Activated CD8-positive, alpha-beta memory T cell treated with anti-CD3 and anti-CD28 coated beads for 24 hours (primary cell): ENCODE results near the gene REN.

Experiments used
- DNase-seq: peaks from one replicate; pipeline ENCODE4 v3.0.0-alpha.2; 2020

The REN gene

DNA sequence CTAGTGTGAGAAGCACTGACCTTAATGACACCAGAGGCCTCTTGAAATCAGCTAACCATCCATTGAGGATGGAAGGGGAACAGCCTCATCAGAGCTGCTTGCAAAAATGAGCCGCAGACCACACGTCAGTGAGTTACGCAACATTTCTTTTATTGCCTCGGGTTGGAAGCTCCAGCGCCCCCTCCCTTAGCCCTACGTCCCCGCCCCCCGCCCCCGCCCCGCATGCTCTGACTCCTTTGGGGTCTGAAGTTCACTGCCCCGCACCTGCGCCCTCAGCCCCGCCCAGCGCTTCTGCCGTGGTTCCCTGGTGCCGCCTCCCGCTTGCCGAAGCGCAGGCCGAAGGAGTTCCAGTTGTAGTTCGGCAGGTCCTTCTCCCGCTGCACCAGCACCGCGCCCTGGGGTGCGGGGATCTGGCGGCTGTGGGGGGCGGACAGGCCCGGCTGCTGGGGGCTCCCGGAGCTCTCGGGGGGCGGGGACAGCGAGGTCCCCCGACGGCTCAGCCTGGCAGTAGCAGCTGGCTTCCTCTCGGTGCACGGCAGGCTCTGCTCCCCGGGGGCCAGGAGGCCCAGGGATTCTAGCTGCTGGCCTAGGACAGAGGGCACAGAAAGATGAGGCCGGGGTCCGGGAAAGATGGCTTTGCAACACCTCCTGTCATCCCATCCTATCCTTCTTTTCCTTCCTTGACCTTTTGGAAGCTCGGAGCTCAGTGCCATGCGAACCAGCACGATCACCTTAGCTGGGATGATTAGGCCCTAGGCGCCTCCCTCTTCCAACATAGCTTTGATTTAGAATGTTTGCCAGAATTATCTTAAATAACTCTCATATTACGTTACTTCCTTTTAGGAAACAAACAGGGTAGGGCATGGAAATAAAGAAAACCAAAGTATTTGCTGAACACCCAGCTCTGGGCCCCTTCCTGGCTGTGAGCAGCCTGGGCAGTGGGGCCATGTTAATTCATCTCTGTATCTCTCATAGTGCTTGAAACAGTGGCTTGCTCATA lies 24.4 kb upstream of the REN start:
- peak; percentile 61 for DNase-seq

DNA sequence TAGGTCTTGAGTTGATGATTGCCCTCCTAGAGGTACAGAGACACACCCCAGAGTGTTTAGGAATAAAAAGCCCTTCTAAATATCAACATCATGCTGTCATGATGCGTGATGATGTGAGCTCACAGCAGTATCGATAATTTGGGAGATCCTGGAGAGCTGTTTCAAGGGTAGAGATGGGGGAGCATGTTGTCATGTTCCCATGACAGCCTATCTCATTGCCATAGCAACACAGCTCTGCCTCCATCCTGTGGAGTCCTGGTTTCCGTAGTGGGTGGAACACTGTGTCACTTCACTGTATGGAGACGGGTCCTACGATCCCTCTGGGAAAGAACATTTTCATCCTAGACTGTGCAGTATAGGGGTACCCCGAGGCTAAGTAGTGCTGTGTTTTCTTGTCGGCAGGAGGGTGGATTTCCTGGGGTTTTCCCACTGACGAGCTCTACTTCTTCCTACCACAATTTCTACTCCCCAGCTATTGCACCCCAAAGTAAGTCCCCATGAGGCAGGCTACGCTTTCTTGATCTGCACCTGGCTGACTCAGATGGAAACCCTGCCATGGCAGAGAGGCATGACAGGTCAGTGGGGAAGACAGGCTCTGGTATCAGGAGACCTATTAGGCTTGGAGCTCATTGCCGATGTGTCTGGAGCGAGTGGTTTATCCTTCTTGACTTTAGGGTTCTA lies 23.0 kb upstream of the REN start:
- DNase-seq = no peak

DNA sequence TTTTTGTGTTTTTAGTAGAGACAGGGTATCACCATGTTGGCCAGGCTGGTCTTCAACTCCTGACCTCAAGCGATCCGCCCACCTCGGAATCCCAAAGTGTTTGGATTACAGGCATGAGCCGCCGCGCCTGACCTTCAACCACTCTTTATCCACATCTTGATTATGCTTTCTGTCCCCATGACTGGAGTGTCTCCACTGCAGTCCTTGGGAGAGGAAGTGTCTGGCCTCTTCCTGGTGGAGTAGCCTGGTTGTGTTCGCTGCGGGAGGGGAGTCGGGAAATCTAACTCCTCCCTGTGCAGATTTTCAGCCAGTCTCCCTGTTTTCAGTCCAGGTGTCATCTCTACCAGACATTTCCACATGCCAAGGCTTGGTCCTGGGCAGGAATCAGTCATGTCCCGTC lies 20.5 kb upstream of the REN start:
- no peak for DNase-seq

DNA sequence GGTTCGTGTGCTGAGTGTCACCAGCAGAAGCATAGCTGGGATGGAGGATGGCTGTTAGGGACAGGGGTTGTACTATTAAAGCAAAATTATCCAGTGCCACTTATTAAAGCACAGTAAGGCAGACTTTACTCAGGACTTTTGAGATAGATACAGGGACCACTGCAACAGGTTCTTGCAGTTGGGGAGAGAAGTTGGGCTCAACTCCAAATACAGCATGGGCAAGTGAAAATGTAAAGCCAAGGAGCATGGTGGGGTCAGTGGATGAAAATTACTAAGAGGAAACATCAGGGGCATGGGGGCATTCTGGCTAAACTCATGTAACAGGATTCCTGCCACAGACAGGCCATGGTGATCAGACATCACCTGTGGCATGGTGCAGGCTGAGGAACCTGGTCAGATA lies 15.0 kb upstream of the REN start:
- no peak for DNase-seq

DNA sequence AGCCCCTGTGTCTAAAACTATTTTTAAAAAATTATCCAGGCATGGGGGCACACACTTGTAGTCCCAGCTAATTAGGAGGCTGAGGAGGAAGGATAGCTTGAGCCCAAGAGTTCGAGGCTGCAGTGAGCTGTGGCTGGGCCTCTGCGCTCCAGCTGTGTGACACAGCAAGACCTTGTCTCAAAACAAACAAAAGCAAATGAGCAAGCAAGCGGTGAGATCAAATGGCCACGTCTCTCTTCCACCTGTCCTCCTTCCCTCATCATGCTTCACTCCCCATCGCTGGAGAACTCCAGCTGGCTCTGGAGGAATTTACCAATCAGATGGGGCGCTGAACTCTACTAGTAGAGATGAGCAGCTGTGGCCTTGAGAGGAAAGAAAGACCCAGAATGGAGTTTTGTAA lies 14.0 kb upstream of the REN start:
- no peak for DNase-seq

DNA sequence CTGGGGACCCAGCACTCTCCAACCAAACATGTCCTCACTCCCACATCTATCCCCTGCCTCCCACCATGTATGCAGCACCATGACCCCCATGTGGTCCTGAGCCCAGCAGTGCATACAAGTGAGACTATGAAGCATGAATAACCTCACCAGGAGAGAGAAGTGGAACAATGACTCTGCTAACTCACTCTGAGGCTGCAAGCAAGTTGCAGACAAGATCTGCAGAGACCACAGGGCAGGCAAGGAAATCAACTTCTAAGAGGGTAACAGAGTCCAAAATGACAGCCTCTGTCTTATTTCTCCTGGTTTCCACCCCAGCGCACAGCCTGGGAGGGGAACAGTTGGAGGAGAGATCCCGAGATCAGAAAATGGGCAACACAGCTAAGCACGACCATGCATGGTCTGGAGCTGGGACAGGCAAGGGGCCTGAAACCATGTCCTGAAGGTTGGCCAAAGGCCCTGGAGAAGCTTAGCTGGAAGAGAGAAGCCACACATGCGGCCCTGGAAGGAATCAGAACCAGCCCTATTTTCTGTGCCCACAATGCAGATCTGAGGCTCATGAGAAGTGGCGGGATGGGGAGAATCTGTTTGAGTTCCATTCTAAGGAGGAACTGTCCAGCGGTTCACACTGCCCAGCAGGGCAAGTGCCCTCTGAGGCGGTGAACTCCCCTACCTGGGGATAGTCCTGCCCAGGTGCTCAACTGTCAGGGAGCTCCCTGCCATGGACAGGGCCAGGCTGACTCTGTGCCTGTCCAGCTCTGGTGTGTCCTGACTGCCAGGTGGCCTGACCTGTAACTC lies 12.5 kb upstream of the REN start:
- no peak for DNase-seq

DNA sequence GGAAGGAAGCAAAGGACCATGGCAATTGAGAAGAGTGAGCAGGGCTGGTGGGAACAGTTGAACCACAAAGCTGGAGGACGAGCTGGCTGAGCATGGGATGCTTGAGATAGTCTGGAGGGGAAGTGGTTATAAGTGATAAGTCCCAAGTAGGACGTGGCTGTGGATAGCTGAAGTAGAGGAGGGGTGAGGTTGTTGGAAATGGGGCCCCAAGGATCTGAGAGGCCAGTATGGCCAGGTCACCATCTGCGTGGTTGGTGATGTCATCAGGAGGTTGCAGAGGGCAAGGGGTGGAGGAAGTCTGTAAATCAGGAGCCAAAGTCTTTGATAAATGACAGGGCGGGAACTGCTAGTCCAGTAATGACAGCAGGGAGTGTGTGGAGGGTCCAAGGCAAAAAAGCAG lies 11.0 kb upstream of the REN start:
- DNase-seq = no peak

DNA sequence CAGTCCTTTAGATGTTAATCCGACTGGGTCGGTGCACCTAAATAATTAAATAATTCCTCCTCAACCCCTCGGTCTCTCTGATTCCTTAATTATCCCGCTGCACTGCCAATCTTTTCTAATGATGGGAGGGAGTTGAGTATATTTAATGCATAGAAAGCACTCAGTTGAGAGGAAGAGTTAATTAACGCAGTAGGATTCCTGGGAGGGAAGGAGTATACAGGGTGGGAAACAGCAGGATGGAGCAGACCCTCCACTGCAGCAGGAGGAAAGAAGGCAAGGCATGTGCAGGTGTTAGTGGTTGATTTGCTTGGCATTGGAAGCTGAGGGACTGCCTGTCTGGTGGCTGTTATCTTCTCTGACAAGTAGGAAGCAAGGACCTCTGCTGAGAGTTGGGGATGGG lies 9.9 kb upstream of the REN start:
- no peak for DNase-seq

DNA sequence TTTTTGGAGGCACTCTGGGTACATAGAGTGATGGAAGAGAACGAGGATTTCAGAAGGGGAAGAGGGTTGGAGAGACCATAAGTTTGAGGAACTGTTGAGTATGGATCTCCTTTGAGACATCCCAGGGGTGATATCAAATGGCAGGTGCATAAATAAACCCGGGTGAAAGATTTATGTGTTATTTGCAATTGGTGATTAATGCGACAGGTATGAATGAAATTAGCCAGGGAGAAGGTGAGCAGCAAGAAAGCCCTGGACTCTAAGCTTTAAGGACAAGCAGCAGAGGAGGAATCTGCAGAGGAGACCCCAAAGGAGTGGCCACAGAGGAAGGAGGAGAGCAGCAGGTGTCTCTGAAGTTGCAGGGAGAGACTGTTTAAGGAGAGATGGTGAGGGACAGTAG lies 8.8 kb upstream of the REN start:
- DNase-seq = no peak

DNA sequence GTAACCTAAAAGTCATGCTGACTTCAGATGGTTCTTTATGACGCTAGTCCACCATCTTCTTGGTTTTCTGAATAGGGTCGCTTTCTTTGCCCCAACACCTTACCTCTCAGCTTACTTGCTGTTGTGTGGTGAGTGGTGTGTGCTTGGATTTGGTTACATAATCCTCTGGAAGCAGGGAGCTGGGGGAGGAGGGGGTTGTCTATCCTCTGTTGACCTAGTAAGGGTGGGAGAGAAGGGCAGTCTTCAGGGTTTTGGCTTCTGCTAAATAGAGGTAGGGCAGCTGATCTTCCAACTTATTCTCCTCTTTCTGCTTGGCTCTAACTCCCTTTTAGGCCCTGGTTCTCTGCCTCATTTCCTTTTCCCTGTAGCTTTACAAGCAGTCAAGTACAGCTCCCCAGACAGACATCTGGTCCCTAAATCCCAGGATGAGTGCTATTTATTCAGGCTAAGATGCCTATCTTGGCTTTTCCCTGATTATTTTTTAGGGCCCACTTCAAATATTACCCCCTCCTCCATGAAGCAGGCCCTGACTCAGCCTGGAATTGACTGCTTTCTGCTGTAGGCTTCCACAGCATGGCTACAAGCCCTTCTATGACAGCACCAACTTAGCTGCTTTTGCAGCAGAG lies 6.4 kb upstream of the REN start:
- no peak for DNase-seq

DNA sequence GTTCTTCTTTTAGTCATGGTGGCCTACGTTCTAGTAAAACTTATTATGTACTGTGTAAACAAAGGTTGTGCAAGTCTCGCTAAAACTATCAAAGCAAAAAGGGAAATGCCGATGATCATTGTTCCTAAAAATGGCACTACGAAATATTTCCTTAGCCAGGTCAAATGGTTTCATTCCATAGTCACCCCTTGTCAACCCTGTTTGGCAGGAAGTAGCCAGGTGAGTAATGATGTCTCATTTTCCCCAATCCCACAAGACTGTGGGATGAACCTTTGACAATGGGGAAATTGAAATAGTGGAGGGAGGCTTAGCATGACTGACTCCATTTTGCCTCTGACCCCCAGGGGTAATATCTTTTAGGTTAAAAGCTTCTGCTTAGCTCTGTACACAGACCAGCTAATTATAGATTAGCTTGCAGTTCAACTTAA lies 5.6 kb upstream of the REN start:
- no peak for DNase-seq

DNA sequence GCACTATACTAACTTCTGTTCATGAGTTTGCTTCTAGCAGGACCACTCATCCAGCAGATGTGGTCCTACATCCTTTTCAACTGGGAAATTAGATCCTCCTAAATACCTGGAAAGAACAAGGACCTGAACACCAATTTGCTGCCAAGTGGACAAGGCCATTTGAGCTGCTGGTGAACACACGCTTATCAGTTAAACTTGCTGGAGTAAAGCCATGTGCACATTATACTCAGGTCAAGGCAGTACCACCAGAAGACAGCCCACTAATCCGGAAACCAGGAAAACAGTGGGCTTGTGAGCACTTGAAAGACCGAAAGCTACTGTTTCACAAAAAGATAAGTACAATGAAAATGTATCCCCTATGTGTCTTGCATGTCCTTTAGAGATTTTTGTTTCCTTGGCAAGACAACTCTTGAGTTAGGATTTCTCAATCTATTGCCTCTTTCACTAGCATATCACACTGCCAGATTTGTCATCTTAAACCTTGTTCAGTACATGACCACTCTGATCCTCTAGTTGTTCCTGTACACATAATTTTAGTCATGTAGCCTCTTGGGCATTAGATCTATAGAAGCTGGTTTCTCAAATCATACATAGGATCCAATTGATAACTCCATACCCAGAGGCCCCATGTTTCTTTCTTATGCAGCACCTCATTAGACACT lies 4.5 kb upstream of the REN start:
- DNase-seq = no peak

DNA sequence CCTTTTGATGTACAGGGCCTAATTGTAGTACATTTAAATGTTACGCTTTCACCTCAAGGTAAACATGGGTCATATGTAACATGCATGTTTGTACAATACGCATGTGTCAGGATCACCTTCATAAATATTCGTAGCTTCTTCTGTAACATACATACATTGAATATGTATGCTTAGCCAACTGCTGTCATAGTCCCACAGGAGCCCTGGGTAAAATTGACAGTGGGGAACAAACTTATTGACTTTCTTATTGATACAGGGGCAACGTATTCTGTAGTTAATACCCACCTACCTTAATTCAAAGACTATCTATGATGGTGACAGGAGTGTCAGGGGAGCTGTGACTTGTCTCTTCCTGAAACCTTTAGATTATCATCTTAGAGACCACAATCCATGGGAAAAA lies 3.7 kb upstream of the REN start:
- no peak for DNase-seq

DNA sequence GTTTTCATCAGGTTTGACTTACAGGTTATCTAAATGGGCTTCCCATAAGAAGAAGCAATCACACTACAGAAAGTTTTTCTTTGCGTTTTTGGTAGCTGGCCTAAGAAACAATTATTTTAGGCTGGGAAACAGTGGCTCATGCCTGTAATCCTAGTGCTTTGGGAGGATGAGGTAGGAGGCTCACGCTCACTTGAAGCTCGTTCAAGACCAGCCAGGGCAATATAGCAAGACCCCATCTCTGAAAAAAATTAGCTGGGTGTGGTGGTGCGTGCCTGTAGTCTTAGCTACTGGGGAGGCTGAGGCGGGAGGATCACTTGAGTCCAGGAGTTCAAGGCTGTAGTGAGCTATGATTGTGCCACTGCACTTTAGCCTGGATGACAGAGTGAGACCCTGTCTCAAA lies 1.6 kb upstream of the REN start:
- no peak for DNase-seq

DNA sequence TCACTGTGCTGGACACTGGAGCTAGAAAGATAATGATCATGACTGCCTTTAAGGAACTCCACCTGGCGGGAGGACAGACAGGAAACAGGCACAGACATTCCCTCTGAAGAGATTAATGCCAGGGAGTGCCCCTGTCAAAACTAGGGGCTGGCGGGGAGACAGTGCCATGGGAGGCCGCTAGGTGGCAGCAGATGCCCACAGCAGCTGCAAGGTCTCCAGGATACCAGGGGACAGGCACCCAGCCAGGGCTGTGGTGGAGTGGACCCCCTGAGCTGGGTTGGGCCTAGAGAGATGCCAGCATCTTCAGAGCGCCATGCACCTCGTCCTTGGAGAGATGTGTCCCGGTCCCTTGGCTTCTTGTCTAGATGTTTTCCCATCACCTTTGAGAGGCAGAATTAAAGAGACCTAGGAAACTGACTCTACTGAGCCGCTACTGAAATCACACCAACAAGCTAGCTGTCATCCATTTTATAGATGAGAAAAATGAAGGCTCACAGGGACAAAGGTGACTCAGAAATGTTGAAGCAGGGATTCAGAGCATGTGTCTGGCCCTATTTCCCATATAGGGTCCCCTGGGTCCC lies 3.6 kb downstream of the REN start:
- peak; percentile 96 for DNase-seq

DNA sequence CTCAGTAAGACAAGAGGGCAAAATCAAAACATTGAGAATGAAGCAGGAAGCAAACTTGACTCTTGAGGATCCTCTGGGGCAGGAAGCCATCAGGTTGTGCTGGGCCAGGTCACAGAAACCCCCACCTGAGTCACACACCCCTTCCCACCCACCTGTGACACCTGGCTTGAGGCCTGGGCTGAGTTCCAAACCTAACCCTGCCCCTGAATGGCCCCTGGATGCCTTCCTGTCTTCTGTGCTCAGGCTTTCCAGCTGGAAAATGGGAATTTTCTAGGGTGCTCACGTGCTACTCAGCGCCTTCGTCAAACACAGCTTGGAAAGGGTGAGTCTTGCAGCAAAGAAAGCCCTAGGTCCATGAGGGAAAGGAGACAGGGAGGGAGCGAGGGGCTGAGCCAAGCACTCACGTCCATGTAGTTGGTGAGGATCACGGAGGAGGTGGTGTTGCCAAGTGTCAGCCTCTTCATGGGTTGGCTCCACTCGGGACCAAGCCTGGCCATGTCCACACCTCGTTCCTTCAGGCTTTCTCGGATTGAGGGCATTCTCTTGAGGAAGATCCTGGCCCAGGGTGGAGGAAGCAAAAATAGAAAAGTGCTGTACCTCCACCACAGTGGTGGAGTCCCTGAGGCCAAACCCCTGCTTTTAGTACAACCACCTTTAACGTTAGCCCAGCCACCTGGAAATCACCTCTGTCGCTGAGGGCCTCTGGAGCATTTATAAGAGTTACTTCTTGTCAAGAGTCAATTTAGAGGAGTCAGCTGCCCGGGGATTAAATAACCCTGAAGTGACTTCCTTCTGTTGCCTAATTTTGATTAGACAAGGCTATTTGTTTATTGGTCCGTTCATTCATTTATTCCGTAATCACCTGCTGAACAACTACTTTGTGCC lies 4.3 kb downstream of the REN start:
- peak; percentile 52 for DNase-seq

DNA sequence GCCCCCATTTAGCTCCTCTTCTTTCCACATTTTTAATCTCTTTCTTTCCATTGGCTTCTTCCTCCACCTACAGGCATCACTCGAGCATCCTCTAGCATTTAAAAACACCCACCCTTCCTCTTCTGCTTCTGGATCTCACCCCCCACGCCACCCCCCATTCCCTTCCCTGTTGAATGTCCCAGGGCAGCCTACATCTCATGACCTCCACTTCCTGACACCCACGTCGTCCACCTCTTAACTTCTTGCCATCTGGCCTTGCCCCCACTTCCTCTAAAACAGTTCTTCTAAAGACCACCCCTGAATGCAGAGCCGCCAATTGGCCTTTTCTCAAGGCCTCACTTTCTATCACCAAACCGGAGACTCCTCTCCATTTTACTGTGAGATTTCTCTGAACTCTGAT lies 8.2 kb downstream of the REN start:
- no peak for DNase-seq

DNA sequence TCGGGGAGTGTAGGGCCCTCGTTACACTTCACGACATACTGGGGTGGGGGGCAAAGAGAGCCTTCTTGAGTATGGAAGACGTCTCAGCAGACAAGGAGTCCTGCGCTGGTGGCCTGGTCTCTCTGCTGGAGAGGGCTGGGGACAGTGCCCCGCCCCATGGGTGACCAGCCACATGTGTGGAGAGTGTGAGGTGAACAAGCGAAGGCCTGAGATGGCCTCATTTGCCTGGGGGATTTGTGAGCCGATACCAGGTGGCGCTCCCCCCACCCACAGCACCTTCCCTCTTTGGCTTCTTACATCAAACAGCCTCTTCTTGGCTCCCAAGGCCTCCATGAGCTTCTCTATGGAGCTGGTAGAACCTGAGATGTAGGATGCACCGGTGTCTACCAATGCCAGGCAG lies 10.3 kb downstream of the REN start:
- DNase-seq = no peak

DNA sequence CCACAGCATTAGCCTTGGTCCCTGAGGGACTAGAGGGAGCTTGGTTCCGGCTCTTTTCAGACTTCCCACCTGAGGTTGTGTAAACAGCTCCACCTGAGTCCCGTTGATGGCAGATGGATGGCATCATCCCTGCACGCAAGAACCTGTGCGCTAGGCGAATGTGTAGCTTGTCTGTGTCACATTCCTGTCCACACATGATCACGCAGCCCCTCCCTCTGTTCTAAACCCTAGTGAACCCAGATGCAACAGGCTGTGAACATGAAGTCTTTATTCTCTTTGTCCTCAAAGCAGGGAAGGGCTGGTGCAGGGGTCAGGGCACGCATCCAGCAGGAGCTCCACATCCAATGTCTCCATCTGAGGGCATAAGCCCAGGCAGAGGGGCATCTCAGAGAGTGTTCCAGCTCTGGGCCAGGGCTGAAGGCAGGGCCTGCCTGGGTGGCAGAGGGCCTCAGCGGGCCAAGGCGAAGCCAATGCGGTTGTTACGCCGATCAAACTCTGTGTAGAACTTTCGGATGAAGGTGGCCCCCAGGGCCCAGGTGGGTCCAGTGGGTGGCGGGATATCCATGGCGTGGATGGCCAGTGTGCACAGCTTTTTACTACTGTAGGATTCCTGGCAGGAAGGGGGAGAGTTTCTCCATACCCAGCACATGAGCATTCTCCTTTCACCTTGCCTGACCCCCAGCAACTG lies 11.4 kb downstream of the REN start:
- no peak for DNase-seq

DNA sequence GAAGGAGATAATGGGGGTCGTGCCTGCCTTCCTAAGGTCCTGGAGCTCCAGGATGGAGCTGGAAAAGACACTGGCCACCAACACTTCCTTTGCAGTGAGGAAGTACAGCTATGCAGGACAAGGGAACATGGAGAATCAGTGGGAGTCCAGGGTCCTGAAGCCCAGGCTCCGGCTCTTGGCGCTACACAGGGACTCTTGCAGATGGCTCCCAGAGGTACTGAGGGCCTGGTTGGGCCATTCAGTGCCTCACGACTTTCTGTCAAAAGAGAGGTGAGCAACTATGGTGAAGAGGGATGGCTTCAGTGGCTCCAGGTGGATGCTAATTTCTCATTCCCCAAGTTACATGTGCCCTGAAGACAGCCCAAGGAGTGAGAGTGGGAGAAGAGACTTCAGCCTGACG lies 12.5 kb downstream of the REN start:
- no peak for DNase-seq
